Stomach smooth muscle (tissue), 2 donors: ENCODE measurements around the gene PHACTR1.

Experiments used
- H3K27ac ChIP-seq: one replicate; pipeline ENCODE4 v1.7.0; 2013; ENCODE audit warnings: mild to moderate bottlenecking, low read length, inconsistent platforms
- H3K27me3 ChIP-seq, 2 donors: one replicate each; pipeline ENCODE4 v1.7.0; 2013; ENCODE audit warnings: low read length in 2 of 2; ENCODE audit not compliant: insufficient read depth in 2 of 2, control insufficient read depth in 1 of 2
- H3K36me3 ChIP-seq, 2 donors: one replicate each; pipeline ENCODE4 v1.7.0; 2013; ENCODE audit warnings: low read length in 2 of 2; ENCODE audit not compliant: control insufficient read depth in 2 of 2, insufficient read depth in 2 of 2
- H3K4me1 ChIP-seq: one replicate; pipeline ENCODE4 v1.7.0; 2013; ENCODE audit warnings: low read length; ENCODE audit not compliant: control insufficient read depth, insufficient read depth
- H3K4me3 ChIP-seq, 2 donors: one replicate each; pipeline ENCODE4 v1.7.0; 2013; ENCODE audit warnings: low read length in 2 of 2
- H3K9ac ChIP-seq, 2 donors: one replicate each; pipeline ENCODE4 v1.7.0; 2013; ENCODE audit warnings: low read length in 2 of 2, mild to moderate bottlenecking in 1 of 2
- H3K9me3 ChIP-seq, 2 donors: one replicate each; pipeline ENCODE4 v1.7.0; 2013; ENCODE audit warnings: low read length in 2 of 2; ENCODE audit not compliant: control insufficient read depth in 2 of 2
- donor health status: healthy.
- donor health status: Pancreatic carcinoma.

Gene PHACTR1

DNA sequence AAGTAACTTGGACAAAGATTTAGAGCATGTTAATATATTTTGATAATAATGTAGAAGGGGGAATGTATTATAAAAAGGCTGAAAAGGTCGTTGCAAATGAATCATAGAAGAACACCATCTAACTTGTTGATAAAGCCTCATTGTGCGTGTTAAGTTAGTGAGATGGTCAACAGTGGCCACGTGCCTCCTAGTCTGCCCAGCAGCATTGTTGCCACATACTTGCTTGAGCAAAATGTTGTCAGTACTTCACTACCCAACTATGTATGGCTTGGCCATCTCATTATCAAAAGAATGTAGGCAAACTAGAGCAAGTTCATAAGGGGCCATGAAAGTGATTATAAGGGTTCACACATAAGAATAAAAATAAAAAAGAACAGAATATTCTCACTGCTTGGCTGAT lies 84.6 kb downstream of the PHACTR1 start:
- Histone ChIP-seq H3K36me3 (no peaks in the 10 kb centered on the region), H3K9ac (no peak overlapping the region), H3K4me1 (no peaks in the 10 kb centered on the region), H3K4me3 (no peak overlapping the region), H3K27ac (no peak overlapping the region), H3K27me3 (no peaks in the 10 kb centered on the region), H3K9me3 (no peaks in the 10 kb centered on the region)

- no peak overlapping the region for H3K4me3 ChIP-seq
- no peaks in the 10 kb centered on the region for H3K36me3 ChIP-seq
- H3K9ac ChIP-seq: no peak overlapping the region
- H3K27me3 ChIP-seq: no peaks in the 10 kb centered on the region
- H3K27ac ChIP-seq: no peak overlapping the region
- H3K9me3 ChIP-seq: no peaks in the 10 kb centered on the region
- H3K4me1 ChIP-seq: no peaks in the 10 kb centered on the region
These were observed 85.9 kb downstream of the PHACTR1 start for GRCh38 chr6:12802440-12802839.

- Histone ChIP-seq H3K4me1 (no peaks in the 10 kb centered on the region), H3K9me3 (no peaks in the 10 kb centered on the region), H3K4me3 (no peak overlapping the region), H3K36me3 (no peaks in the 10 kb centered on the region), H3K9ac (no peak overlapping the region), H3K27me3 (no peaks in the 10 kb centered on the region), H3K27ac (no peak overlapping the region)
These were observed 86.9 kb downstream of the PHACTR1 start for GRCh38 chr6:12803486-12803885.

GRCh38 chr6:12804952-12805645 lies 88.5 kb downstream of the PHACTR1 start:
- Histone ChIP-seq H3K9me3 (no peaks in the 10 kb centered on the region), H3K27me3 (no peaks in the 10 kb centered on the region), H3K27ac (no peak overlapping the region), H3K4me3 (no peak overlapping the region), H3K4me1 (no peaks in the 10 kb centered on the region), H3K36me3 (no peaks in the 10 kb centered on the region), H3K9ac (no peak overlapping the region)

DNA sequence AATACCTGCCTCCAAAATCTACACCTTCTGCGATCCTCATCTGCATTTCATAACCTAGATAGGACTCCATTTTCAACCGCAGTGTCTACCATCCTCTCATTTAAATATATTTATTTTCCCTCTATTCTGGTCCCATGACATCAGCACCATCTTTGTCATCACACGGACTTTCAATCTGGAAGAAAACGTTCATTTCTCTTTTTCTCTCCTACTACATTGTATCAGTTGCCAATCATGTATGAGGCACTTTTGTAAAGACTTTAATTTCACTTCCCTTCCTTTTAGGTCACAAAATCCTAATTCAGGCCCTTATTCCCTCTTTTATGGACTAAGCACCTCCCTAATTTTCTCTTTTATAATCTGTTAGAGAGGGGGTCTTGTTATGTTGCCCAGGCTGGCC lies 89.6 kb downstream of the PHACTR1 start:
- Histone ChIP-seq H3K4me1 (no peaks in the 10 kb centered on the region), H3K36me3 (no peaks in the 10 kb centered on the region), H3K9ac (no peak overlapping the region), H3K27ac (no peak overlapping the region), H3K9me3 (no peaks in the 10 kb centered on the region), H3K27me3 (no peaks in the 10 kb centered on the region), H3K4me3 (no peak overlapping the region)

GRCh38 chr6:12806796-12807195 lies 90.2 kb downstream of the PHACTR1 start:
- no peak overlapping the region for H3K27ac ChIP-seq
- no peaks in the 10 kb centered on the region for H3K36me3 ChIP-seq
- no peak overlapping the region for H3K9ac ChIP-seq
- H3K4me1 ChIP-seq: no peaks in the 10 kb centered on the region
- no peaks in the 10 kb centered on the region for H3K9me3 ChIP-seq
- no peak overlapping the region for H3K4me3 ChIP-seq
- no peaks in the 10 kb centered on the region for H3K27me3 ChIP-seq

DNA sequence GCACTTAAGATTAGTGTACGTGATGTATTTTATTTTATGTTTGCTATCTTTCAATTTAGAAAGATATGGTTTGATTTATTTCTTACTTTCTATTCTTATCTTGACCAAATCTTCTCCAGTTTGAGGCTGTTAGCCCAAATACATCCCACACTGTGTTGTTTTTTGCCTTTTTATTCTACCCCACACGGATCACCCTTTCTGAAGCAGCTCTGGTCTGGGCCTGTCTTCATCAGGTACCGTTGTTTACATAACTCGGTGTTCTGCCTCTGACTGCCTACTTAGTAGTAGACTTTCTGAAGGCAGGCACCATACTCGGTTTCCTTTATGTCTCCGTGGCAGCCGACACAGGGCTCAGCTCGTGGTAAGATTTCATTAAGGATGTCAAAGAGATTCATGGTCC lies 95.0 kb downstream of the PHACTR1 start:
- no peaks in the 10 kb centered on the region for H3K9me3 ChIP-seq
- H3K27me3 ChIP-seq: no peaks in the 10 kb centered on the region
- H3K4me3 ChIP-seq: no peak overlapping the region
- no peaks in the 10 kb centered on the region for H3K36me3 ChIP-seq
- no peaks in the 10 kb centered on the region for H3K4me1 ChIP-seq
- H3K9ac ChIP-seq: no peak overlapping the region
- H3K27ac ChIP-seq: no peak overlapping the region

DNA sequence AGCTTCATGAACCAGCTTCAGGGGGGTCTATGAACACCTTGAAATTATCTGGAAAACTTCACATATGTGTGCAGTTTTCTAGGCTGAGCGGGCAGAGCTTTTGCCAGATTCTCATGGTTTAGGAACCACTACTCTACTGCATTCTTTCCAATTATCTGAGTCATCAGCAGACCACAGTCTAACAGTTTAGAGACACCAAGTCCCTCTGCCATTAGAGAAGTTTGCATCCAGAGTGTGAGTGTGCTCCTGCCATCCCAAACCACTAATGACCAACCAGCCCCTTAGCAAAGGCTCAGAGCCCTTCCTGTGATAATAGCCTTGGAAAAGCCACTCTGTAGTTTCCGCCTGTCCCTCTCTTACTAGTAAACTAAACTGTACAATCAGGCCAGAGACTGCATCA lies 96.8 kb downstream of the PHACTR1 start:
- no peak overlapping the region for H3K27ac ChIP-seq
- no peaks in the 10 kb centered on the region for H3K36me3 ChIP-seq
- no peak overlapping the region for H3K9ac ChIP-seq
- H3K4me1 ChIP-seq: no peaks in the 10 kb centered on the region
- no peaks in the 10 kb centered on the region for H3K27me3 ChIP-seq
- no peaks in the 10 kb centered on the region for H3K9me3 ChIP-seq
- H3K4me3 ChIP-seq: no peak overlapping the region

DNA sequence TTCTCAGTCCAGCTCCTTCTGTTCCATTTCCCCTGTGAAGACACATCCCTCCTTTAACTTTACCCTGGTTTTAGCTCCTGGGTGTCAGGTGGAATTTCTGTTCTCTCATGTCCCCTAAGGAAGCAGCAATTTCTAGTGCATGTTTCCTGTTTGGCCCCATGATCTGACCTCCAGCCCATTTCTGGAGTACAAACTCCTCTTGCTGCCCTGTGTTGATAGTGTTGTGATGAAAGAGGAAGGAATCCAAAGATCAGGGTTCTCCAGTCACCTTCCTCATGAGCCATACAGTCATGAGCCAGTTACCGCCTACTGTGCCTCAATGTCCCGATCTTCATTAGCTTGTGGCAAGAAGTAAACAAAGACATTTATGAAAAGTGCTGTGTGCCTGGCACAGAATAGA lies 97.4 kb downstream of the PHACTR1 start:
- Histone ChIP-seq H3K36me3 (no peaks in the 10 kb centered on the region), H3K9ac (no peak overlapping the region), H3K27me3 (no peaks in the 10 kb centered on the region), H3K9me3 (no peaks in the 10 kb centered on the region), H3K4me3 (no peak overlapping the region), H3K27ac (no peak overlapping the region), H3K4me1 (no peaks in the 10 kb centered on the region)

DNA sequence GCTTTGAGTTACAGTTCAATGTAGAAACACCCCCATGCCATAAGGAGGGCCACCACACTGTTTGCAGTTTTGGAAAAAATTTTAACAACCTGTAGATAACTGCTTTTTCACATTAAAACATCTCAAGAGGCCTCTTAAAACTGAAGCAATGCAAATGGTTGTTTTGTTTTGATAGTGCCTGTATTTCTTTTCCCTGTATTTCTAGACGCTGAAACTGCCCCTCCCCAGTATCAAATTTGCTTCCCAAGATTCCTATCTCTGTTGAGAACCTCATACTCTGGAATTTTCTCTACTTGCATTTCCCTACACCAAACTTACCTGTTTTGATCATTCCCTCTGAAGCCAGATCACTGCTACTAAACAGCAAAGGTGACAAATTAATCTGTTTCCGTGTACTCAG lies 98.5 kb downstream of the PHACTR1 start:
- no peak overlapping the region for H3K27ac ChIP-seq
- H3K4me1 ChIP-seq: no peaks in the 10 kb centered on the region
- H3K36me3 ChIP-seq: no peaks in the 10 kb centered on the region
- H3K9me3 ChIP-seq: no peaks in the 10 kb centered on the region
- H3K9ac ChIP-seq: no peak overlapping the region
- H3K4me3 ChIP-seq: no peak overlapping the region
- no peaks in the 10 kb centered on the region for H3K27me3 ChIP-seq

- Histone ChIP-seq H3K4me1 (no peaks in the 10 kb centered on the region), H3K27ac (no peak overlapping the region), H3K9me3 (no peaks in the 10 kb centered on the region), H3K9ac (no peak overlapping the region), H3K4me3 (no peak overlapping the region), H3K27me3 (no peaks in the 10 kb centered on the region), H3K36me3 (no peaks in the 10 kb centered on the region)
These were observed 99.5 kb downstream of the PHACTR1 start for GRCh38 chr6:12815884-12816600.
